NCI-H748 (cell line): ENCODE measurements around the gene LY6G6F.
"Not testable (repeated sequence)": the region's sequence is repeated elsewhere in the genome, so short reads cannot be mapped to it uniquely, and the experiment has no call there.

Experiments used
- DNase-seq: peaks from one replicate; lab custom pipeline; 2025; ENCODE audit not compliant: unreplicated experiment; lab: John Stamatoyannopoulos, UW

The LY6G6F gene

DNA sequence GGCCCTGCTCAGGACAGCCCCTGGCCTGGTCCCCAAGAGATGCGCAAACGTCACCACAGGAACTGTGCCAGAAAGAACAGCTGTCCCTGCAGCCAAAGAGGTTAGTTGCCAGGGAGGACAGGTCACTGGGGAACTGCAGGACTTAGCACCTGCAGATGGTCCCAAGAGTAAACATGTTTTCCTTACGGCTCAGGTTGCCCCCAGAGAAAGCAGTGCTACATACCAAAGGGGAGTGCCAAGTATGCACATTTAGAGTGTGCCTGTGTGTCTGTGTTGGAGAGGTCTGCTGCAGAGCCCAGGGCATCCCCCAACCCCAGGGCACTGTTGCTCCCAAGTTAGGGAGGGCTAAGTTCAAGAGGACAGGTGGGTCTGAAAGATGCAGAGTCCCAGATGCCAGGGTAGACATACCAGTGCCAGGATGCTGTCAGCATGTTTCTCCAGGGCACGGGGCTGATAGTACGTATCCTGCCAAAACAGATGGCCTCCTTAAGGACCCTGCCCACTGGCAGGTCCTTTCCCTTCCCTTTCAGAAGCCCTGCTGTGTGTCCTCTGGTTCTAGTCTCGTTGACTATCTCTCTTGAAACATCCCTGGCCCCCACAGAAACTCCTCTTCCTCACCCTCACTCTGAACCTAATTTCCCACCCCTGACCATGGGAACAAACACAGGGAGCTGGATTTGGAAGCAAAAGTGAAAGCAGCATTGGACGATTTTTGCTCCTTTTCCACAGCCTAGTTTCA lies 4.8 kb upstream of the LY6G6F start:
- peak; percentile 77 for DNase-seq

DNA sequence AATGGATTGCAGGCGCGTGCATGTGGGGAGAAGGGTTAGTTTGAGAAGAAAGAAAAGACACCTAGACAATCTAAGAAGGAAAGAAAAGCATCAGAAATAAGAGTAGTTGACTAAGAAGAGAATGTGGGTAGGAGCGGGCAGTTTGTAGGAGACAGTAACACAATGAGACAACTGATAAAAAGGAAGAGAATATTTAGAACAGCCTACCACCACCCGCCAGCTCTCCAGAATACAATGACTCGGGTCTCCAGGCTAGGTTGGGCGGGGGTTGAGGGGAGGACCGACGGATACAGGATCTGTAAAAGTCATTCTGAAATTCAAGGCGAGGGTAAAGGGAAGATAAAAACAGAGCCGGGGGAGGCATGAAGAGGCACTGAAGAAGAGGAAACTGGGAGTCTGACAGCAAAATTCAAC lies 4.3 kb upstream of the LY6G6F start:
- DNase-seq: peak; percentile 56

GRCh38 chr6:31702819-31703716 lies 3.6 kb upstream of the LY6G6F start, which contains the start of gene ABHD16A:
TSS of gene ABHD16A (minus strand) at chr6:31703324. CDS start at chr6:31703281, 43 bp downstream.
- peak; percentile 99 for DNase-seq

- no peak for DNase-seq
These were observed 735 bp upstream of the LY6G6F start for GRCh38 chr6:31705931-31706330.

DNA sequence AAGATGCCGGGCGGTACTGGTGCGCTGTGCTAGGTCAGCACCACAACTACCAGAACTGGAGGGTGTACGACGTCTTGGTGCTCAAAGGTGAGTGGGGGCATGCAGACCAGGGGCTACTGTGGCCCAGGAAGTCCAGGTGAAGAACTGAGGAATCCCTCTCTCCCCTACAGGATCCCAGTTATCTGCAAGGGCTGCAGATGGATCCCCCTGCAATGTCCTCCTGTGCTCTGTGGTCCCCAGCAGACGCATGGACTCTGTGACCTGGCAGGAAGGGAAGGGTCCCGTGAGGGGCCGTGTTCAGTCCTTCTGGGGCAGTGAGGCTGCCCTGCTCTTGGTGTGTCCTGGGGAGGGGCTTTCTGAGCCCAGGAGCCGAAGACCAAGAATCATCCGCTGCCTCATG lies 1.0 kb downstream of the LY6G6F start:
- no peak for DNase-seq

GRCh38 chr6:31708224-31708623 lies 1.6 kb downstream of the LY6G6F start:
- DNase-seq: no peak

DNA sequence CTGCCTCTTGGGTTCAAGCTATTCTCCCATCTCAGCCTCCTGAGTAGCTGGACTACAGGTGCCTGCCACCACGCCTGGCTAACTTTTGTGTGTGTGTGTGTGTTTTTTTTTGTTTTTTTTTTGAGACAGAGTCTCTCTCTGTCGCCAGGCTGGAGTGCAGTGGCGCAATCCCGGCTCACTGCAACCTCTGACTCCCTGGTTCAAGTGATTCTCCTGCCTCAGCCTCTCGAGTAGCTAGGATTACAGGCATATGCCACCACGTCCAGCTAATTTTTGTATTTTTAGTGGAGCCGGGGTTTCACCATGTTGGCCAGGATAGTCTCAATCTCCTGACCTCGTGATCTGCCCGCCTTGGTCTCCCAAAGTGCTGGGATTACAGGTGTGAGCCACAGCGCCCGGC lies 2.5 kb downstream of the LY6G6F start:
- DNase-seq: not testable (repeated sequence)

DNA sequence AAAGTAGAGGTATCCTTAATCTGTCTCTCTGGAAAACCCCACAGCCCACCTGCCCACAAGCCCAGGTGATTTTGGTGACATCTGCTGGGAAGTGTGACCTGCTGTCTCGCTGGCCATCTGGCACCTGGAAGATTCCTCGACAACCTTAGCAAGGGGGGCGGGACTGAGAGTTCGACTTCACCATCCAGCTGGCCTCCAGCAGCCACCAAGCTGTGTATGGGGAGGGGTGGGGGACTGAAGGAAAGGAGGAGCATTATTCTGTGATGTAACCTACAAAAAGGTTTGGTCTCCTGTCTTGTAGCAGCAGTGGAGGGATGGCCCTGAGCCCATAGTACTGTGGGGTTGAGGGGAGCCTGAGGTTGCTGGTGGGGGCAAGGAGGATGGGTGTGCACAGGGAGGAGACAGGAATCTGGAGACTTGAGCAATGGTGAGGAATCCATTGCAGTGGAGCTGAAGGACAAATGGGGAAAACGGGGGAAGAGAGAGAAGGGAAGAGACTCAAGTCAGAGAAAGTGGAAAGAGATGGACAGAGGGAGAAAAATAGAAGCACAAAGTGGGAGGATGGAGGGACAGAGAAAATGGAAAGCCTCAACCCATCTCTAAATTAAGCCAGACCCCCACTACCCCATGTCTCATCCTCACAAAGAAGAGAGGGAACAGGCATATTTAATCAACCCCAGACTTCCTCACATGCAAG lies 4.0 kb downstream of the LY6G6F start:
- no peak for DNase-seq

GRCh38 chr6:31711233-31711632 lies 4.6 kb downstream of the LY6G6F start:
- peak; percentile 27 for DNase-seq

DNA sequence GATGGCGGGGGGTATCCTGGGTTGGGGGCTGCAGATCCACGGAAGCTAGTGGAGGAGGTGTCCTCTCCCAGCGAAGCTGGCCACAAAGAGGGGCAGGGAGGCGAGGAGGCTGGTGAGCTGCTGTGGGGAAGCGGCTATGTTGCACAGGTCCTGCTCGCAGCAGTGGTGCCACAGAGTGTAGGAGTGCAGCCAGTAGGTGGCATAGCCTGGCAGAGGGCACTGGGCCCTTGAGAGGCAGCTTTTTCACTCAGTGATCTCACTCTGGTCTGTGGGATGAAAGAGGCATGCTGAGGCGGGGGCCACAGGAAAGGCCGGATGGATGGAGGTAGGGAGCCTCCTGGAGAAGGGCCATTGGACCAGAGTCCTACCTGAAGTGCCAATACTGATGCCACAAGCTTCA lies 5.6 kb downstream of the LY6G6F start:
- no peak for DNase-seq

DNA sequence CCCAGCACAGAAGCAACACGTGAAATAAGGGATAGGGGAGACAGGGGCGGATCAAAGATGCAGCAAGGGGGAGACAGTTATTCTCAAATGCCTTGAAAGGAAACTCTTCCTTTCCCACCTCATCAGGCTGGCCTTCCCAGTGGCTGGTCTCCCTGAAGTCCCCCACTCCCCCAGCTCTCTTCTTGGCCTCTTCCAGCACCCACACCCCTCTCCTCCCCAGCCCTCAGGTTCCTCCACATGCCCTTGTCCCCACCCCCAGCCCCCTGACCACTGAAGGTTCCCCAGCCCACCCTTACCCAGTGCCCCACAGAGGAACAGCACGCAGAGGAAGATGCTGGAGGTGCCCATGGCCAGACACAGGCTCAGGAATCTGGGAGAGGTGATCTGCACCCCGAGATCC lies 6.8 kb downstream of the LY6G6F start:
- DNase-seq: no peak

- DNase-seq: peak; percentile 96
These were observed 7.5 kb downstream of the LY6G6F start for GRCh38 chr6:31713991-31714684.

- no peak for DNase-seq
These were observed 8.6 kb downstream of the LY6G6F start, which contains the start of gene LY6G6D for GRCh38 chr6:31715022-31715958. TSS of gene LY6G6D (plus strand) at chr6:31715348. CDS start at chr6:31715356, 8 bp downstream.

DNA sequence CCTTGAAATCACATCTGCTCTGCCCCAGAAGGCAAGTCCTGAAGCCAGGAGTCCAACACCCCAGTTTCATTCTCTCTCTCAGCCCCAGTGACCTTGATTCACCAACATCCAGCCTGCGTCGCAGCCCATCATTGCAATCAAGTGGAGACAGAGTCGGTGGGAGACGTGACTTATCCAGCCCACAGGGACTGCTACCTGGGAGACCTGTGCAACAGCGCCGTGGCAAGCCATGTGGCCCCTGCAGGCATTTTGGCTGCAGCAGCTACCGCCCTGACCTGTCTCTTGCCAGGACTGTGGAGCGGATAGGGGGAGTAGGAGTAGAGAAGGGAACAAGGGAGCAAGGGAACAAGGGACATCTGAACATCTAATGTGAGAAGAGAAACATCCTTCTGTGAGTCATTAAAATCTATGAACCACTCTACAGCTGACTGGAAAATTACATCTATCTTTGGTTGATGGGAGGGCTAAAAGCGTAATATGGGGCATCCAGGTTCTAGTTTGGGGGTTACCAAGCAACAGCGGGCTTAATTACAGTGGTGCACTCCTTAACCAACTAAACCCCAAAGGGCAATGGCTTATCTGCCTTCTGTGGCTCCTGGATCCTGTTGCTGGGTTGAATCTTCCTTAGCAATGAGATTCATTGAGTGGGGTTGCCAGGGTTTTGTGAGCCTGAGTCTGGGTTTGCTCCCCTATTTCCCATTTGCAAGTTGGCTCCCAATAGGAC lies 11.0 kb downstream of the LY6G6F start:
- peak; percentile 54 for DNase-seq

- peak; percentile 96 for DNase-seq
These were observed 11.6 kb downstream of the LY6G6F start for GRCh38 chr6:31718265-31718664.

GRCh38 chr6:31719001-31719400 lies 12.3 kb downstream of the LY6G6F start:
- no peak for DNase-seq

DNA sequence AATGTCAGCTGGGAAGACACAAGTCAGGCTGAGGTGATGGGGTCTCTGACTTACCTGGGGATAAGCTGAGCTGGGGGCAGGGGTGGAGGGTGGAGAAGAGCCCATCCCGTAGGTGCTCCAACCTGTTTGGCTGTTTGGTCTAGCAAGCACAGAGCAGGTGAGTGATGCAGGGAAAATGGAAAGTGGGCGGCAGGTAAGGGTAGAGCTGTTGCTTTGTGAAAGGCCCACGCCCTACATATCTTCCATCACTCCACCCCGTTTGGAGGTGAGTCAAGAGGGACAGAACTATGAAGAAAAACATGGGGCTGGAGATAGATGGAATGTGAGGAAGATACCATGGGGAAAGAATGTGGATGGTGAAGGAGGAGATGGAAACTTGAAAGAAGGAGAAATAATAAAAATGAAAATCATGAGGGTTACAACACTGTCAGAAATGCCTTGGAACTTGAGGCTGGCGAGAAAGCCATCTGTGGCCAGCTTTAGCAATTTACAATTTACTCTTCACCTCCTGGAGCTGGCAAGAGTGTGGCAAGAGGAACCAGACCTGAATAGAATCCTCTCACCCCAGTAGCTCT lies 13.6 kb downstream of the LY6G6F start:
- DNase-seq: no peak

DNA sequence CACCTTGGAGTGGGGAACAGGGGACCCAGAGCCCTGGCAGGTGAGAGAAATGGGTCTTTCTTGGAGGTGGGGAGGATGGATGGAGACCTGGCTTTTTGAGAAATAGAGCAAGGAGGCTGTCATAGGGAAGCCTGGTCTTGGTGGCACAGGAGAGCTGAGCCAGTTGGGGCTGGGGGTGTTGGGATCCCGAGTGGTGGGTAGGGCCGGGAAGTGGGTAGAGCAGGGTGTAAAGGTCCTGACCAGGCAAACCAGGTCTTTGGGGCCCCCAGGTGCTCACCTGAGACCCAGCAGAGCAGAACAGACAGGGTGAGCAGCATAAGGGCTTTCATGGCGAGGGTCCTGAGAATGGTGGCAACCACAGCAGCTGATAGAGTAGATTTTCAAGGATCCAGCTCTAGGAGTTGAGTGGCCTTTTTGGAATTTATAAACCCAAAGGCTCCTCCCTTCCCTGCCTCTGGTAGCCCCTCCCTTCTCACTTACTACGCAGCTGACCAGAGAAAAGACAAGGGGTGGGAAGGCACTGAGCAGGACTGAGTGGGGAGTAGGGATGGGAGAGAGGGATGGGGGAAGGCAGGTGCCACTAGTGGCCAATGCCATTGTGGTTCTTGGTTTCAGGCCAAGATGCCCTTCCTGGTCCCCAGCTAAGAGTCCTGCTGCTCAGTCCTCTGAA lies 14.8 kb downstream of the LY6G6F start, which contains the start of gene LY6G6C:
Gene LY6G6C, minus strand, starts transcription at position 396 of the 670 bp plus-strand sequence. Its CDS starts 67 bp downstream, at position 329.
- no peak for DNase-seq
